Inflammatory macrophage treated with lipopolysaccharide for 4 hours (primary cell): Measurements from ENCODE around the gene FILIP1L.
"Not testable (repeated sequence)": the region's sequence is repeated elsewhere in the genome, so short reads cannot be mapped to it uniquely, and the experiment has no call there.

Source experiments
- DNase-seq: peaks from one replicate; pipeline ENCODE4 v3.0.0-alpha.2; 2020

FILIP1L gene

DNA sequence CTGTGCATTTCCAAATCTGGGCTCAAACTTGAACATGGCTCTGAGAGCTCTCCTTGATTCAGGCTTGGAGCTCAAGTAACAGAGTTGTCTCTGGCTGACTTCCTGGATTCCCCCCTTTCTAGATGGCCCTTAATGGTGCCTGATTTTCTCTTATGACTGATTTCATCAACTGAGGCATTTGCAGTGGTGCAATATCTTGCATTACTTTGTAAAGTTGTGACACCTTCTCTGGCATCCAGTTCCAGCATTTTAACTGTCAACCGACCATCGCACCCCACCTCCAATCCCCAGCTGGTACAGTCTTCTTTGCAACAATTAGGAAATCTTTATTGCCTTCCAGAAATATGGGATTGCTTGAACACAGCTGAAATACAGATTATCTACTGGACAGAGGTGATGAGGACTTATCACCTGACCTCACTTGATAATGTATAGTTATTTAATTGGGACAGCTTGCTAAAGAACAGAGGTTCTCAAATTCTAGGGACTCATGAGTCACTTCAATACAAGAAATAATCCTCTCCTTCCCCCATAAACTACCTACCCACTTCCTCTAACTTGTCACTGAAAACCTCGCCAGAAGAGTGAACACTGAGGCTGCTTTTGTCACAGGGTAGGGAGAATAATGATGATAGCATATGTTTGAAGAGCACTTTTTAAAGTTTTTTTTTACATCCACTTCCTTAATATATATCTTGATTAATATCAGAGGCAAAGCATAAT, 41.8 kb downstream of the FILIP1L start:
- peak; percentile 71 for DNase-seq

DNA sequence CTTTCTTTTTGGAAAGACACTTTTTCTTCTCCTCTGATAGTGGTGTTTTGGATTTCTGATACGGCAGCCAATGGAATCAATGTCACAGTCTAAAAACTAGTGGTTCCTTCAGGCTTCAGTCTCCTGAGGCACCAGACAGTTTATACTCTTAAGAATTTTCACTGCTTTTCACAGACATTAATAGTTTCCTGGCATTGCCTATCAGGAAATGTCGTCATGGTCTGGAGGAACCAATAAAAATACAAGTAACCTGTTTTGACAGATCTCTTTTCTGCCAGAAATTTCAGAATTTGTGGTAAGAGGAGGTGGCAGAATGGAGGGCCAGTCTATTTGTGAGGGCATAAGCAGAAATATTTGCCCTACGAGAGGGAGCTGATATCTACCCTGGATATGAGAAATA, 44.8 kb downstream of the FILIP1L start:
- DNase-seq, result no peak

DNA sequence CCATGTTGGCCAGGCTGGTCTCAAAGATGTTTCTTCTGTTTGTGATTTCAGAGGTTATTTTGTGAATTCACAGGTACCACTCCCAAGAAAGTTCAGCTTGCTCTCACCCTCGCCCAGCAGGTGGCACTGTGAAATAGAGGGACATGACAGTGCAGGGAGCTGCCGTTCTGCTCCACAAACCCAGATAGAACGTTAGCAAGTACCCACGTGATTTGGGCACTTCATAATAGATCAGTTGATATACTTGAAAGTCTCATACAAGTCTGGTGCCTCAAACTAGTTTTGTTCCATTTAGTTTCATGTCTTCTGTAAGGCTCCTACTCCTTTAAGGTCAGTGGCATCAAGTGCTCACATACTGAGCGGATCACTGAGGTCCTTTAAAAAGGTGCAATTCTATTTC, 45.5 kb downstream of the FILIP1L start:
- DNase-seq, result peak; percentile 61

DNA sequence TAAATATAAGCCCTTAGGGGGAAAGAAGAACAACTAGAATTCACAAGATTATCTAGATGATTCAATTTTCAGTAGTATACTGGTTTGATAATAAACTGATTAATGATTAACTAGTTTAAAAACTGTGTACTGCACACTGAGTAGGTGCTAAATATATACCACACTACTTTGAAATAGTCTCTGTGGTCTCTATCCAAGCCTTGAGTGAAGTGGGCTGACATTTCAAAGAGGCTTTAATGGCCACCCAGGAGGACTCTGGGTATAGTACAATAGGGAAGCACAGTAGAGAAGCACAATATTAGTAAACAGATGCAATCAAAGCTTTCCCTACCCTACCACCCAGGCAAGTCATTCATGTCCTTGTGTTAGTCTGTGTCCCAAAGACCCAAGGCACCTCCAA, 46.7 kb downstream of the FILIP1L start:
- DNase-seq, result no peak

DNA sequence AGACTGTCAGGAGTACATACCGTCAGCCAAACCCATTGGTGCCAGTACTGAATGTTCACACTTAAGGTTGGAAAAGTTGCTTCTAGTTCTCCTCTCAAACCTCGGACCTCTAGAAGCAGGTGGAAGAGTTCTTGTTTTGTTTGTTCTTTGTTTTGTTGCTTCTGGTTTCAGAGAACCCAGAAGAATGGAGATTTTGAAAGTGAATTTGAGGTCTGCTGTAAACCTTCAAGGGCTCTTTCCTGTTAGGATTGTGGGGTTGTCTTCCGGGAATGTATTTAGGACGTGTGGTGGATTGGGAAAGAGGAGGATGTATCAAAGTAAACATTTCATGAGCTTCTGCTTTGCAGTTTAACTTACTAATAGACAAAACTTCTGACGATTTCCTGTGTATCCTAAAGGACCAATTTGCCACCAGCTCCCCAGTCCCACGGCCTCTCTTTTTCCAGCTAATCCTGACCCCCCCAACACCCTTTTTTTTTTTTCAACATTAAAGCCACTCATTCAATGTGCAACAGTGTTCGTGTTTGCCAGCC, 50.3 kb downstream of the FILIP1L start:
- no peak for DNase-seq

DNA sequence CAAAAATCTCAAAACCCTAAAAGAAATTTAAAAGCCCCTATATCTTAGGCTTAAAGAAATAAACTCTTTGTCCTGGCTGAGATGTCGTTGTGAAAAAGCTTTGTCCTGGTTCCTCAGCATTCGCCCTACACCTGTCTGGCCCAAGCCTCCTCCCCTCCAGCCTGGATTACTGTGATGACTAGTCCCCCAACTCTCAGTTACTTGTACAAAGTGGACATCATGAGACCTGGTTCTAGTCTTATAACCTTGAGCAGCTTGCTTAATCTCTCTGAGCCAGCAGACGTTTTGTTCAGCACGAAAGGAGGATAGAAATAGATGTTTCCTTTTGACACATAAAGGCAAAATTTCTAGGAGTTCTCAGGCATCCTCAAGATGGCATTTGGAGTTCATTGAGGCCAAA, 51.6 kb downstream of the FILIP1L start:
- no peak for DNase-seq

DNA sequence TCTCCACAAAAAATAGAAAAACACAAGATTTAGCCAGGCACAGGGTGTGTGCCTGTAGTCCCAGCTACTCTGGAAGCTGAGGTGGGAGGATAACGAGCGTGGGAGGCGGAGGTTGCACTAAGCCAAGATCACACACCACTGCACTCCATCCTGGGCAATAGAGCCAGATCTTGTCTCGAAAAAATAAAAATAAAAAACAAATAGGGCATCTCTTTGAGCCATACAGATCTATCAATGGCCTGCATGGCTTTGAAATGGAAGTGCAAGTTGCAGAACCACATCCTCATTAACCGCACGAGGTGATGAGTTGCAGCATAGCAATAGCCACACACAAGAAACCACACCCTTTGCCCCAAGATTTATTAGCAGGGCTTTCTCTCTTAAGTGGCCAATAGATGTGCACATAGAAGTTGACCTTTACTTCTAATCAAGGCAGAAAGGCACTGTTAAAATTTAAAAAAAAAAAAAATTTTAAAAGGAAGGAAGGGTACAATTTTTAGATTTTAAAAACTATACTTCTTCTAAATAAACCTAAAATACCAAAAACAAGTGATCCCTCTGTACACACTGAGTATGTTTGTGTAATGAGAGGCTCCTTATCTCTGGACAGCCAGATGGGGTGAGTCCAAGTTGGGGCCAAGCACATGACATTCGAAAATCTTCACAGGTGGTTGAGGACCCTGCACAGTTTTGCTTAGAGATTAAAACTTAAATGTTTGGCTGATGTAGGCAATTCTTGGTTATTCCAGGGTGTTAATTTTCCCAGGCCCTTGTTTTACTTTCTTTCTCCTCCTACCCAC, 53.4 kb downstream of the FILIP1L start:
- peak; percentile 58 for DNase-seq

DNA sequence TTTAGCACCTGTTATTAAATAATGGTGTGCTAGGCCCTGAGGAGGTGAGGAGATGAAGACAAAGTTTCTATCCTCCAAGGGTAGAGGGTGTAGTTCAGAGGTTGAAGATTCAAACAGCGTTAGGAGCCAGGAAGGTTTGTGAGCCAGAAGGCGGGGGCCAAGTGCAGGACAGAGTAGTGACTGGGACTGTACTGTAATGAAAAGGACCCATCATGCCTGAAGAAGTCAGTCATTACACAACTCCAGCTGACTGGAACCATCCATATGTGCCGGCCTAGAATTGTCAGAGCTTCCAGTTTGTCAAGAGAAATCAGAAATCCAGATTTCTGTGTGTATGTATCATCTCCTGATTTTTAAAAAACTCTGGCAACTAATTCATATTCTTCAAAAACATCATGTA, 54.8 kb downstream of the FILIP1L start:
- no peak for DNase-seq

DNA sequence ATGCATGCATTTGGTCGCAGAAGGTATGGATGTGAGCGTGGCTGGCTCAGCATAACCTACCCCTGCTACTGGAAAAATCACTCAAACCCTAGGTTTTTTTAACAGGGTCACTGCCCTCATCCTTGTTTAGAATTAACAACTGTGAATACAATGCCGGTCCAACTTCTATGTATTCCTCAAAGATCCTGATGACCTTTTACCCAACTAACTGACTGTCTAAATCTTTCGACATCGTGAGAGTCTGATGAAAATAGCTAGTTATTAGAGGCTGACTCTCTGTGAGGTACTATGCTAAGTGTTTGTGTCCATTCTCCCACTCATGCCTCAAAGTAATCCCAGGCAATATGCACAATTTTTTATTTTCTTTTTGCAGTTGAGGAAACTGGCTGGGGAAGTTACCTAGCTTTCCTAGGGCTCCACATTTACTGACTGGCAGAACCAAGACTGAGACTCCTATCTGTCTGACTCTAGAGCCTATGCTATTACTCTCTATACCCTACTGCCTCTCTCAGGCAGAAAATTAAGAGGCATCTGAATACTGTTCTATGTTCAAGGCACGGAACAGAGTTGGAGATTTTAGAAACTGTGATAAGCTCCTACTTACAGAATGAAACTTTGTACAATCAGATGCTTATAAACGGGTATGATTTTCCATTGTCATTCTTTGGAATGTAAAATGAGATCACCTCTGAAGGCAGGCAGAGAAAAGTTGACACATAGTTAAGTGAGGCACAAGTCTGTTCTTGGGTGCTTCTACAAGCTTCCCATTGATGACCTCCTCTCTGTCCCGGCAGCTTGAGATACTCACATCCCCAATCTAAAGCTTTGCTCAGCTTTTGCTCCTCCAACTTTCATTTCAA, 56.4 kb downstream of the FILIP1L start:
- DNase-seq, result no peak

DNA sequence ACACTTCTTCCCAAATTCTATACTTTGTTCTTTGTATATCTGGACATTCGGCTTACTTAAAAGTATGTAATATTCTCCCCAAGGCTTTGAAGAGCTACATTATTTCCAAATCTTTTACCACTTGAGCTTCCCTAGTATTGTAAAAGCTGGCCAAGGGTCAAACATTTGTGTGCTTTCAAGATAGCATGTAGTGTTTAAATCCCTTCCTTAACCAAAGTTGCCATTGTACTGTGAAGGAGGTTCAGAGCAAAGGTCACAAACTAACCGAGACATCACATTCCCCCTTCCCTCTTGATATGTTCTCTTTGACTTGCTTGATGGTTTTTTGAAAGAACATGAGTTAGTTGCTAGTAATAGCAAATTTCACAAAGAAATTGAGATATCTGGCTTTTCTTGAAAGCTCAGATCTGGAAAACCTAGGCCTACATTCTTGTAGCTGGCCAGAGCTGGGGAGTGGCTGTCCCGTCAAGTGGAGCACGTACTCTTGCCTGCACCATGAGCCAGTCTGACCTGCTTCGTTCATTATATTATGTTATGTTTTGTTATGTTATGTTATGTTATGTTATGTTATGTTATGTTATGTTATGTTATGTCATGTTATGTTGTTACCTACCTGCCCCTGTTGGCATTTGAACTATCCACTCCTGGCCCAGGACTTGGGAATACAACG, 60.2 kb downstream of the FILIP1L start:
- no peak for DNase-seq

DNA sequence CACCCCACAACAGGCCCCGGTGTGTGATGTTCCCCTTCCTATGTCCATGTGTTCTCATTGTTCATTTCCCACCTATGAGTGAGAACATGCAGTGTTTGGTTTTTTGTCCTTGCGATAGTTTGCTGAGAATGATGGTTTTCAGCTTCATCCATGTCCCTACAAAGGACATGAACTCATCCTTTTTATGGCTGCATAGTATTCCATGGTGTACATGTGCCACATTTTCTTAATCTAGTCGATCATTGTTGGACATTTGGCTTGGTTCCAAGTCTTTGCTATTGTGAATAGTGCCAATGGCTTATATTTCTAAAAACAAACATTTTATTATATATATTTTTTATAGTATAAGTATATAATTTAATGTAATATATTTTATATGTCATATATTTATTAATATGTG, 62.8 kb downstream of the FILIP1L start:
- DNase-seq, result not testable (repeated sequence)

DNA sequence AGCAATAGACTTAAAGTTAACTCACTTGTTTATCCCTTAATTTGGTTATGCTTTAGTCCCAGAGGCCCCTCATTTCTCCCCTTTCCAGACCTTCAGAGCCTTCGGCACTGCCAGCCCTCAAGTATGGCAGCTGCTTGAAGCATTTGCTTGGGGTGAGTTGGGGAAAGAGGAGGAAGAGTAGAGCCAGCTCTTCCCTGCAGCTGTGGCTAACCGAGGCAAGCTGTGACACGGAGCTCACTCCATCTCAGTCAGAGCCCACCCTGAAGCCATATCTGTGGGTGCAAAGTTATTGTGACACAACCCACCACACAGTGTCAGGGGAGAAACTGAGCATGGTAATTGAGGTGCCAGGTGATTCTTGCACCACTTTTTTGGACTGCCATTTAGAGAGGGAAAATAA, 66.1 kb downstream of the FILIP1L start:
- DNase-seq, result no peak

DNA sequence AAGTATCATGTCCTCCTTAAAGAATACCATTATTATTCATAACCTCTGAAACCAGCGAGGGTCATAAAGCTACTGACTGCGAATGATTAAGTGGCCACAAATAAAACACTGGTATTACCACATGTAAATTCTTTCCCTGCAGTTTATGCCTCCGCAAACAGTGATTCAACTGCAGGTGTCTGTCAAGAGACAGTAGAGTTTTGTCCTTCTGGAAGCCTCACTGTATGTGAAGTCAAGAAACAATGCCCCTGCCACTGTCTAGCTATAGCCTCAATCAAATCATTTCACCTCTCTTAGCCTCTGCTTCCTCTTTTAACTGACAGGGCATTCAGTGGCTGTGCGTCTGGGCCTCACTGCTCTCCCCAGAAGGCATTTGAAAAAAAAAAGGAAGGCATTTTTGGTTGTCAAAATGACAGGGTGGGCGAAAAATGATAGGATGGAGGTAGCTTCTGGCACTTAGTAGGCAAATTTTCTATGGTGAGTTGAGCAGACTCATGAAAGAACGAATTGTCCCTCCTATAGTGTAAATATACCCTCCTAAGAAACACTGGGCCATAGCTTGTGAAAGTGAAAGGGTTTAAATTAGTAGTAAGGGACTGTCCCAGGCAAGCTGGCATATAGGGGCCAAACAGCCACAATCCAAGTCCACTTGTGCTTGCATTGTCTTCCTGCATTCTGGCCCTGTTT, 66.7 kb downstream of the FILIP1L start:
- peak; percentile 77 for DNase-seq

DNA sequence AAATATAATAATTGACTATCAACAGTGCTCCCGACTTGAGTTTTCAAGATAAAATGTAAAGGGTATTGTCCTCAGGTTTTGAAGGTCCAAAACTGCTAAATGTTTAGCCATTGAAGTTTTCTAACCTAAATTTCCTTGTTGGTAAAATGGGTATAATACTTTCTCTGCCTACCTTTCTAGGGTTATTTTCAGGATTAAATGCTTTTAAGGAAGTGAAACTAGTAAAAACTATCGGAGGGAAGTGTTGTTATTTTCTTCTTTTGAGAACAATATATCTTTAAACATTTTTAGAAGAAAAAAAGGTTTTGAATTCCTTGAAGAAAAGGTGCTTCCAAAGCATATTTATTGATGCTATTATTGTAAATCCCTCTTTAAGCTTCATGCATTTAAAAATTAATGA, 67.3 kb downstream of the FILIP1L start:
- peak; percentile 31 for DNase-seq

DNA sequence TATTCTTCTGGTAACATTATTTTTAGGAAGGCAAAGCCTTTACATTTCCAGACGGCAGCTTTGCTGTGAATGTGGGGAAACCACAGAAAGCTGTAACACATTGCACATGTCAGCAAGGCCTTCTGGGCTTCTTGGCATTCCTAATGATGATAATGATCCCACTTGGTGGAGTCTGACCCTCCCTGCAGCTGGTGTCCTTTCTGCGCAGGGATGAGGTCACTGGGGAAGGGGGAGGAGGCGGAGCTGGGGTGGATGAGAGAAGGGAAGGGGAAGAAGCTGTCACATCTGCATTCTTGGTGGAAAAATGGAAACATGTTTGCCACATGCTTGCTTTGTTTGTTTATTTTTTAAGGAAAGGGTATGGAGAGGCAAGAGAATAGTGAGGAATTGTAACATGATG, 68.6 kb downstream of the FILIP1L start:
- peak; percentile 33 for DNase-seq

DNA sequence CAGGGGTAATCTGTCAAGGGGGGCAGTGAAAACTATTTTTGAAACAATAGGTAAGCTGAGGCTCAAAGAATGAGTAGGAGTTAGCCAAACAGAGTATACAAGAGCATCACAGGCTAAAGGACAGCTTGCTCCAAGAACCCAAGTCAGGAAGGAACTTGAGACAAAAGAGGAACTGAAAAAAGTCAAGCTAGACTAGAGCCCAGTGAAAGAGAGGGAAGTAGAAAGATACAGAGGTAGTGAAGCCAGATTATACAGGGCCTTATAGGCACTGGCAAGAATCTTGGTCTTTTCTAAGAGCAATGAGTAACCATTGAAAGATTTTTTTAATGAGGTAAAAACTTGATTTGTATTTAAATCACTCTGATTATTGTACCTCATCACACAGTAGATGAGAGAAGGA, 69.9 kb downstream of the FILIP1L start:
- DNase-seq, result peak; percentile 81

DNA sequence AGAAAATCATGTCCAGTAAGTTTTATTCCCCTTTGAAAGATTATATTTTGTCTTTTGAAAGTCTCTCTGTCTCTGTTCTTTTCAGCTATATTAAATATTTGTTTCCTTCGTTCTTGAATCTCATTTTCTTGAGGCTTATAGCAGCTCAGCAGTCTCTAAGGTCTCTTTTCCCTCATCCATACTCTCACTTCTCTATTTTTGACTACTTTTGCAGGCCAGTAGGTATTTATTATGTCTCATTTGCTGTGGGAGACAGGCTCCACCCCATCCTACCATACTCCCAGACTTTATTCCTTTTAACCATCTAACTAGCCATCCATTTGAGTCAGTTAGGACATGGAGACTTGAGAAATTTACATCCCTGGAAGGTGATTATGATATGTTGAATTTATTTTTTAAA, 71.0 kb downstream of the FILIP1L start:
- DNase-seq, result no peak

DNA sequence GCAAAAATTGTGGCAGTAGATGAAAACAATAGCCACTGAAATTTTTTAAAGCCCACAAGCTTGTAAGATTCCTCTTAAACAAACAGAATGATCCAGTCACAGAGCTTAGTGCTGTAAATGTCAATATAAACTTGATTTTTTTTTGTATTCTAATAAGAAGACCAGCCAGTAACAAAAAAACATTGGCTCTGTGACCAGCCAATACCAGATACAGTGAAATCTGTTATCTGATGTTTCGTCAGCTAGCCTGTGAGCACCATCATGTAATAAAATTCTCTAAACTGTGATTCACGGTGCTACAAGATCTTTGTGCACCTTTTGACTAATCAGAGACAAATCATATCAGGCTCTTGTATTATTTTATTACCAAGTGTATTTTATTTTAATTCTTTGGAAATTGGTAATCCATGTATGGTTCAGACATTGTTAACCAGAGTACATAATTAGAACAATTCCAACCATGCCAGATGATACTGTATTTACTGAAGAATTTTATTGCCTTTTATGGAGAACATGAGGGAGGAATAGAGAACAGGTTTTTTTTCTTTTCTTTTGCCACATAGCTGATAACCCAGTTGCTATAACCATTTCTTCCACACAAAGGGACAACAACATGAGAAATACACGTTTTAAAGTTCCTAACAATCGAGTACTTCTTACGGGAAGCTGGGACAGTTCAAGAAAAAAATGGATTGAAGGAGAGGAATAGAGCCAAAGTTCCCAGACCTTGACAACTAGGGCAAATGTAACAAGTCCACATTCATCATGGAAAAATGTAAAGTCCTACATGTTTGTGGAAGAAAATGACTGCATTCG, 71.9 kb downstream of the FILIP1L start:
- DNase-seq, result no peak

DNA sequence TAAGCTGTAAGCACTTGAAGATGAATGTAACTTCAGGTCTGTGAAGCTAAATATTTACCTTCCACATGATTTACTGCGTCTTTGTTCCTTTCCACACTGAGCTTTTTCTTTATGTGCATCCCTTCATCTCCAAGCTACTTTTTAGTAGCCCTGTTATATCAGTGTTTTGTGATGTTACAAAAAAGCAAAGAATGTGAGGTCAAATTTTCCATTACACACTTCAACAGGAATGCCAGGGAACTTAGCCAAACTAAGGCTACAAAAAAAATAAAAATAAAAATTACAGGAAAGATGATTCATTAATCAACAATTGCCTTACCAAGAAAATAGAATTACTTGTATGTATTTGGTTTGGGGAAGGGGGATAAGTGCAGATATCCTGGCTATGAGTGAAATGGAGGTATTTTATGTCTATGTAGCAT, 73.0 kb downstream of the FILIP1L start:
- DNase-seq, result no peak

DNA sequence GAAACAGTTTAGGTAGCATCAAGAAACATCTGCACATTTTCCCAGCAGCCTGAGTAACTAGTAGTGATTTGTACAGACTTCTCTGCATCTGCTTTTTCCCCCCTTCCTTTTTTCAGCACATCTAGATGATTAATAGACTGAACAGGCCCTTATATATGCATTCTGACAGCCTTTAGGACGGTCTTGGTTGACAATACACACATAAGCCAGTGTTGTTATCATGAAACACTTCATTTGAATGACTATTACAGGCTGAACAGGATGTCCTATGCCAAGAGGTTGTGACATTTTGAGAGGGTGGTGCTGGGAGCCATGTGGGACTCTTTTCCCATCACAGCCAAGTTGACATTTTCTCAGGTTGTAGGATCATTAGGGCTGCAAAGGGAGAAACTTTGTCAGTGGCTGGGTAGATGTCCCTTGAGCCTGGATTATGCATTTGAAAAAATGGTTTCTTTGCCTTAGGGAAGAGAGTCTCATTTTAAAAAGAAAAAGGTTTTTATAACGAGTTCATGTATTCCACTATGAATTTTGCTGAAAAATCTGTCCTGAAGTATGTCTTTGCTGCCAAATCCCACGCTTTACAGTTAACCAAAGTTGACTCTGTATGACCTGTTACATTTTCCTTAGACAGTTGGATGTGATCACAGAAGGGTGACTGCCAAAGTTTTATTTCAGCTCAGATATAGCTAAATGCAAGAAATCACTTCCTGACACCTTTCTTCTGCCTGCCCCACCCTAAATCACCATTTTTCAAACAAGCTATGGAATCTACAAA, 73.7 kb downstream of the FILIP1L start:
- no peak for DNase-seq
